Subcutaneous adipose tissue (tissue), 4 donors: Measurements from ENCODE around the gene OR2A14. TPM values are rescaled to one million over a fixed set of nuclear protein-coding genes. Genes with fewer than 3 reads are reported as not detected.

ENCODE experiments used
- CTCF ChIP-seq: fragments of 450-650 bp; IDR thresholded peaks from one replicate; pipeline ENCODE4 v1.5.1; 2016; ENCODE audit warnings: low read depth, mild to moderate bottlenecking, control low read depth, antibody characterized with exemption, moderate library complexity
- total RNA-seq, 4 donors: library from RNA; depleted of rRNA; stranded (reverse); fragments of >200 nt; gene quantifications; one replicate each; pipeline ENCODE4 v1.1.0, GENCODE V29; 2016

The OR2A14 gene
- not detected for total RNA-seq

DNA sequence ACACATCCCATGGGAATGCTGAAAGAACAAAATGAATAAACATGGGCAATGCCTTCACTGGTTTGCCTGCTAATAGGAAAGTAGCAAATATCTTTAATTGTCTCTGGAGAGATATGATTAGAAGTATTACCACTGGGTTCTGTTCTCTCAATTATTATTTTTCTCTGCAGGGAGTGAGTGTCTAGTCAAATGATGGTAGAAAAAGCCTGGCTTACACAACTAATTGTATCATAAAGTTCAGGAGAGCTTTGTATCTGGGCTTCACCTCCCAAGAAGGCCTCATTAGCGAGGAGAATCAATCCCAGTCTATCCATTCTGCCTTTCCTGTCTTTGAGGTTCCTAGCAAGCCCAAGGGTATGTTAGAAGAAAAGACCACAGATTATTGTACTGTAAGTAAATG, at the start of gene OR2A14:
OR2A14 (plus strand) TSS at position 301 of the 400 bp plus-strand sequence. CDS start 5,937 bp downstream, outside the sequence.
- no peak for TF ChIP-seq CTCF

- no peak for TF ChIP-seq CTCF
Observed at GRCh38 chr7:144074374-144074773, 48.6 kb upstream of the OR2A14 start.

- no peak for TF ChIP-seq CTCF
Observed at GRCh38 chr7:144085978-144086377, 37.0 kb upstream of the OR2A14 start, which contains the start of gene OR2A12. TSS of gene OR2A12 (plus strand) at chr7:144086278. CDS start at chr7:144095108, 8,830 bp downstream.

GRCh38 chr7:144086730-144087129, 36.2 kb upstream of the OR2A14 start:
- TF ChIP-seq CTCF, result no peak

- TF ChIP-seq CTCF, result no peak
Observed at GRCh38 chr7:144087230-144087629, 35.7 kb upstream of the OR2A14 start.

GRCh38 chr7:144090667-144091066, 32.3 kb upstream of the OR2A14 start:
- no peak for TF ChIP-seq CTCF

DNA sequence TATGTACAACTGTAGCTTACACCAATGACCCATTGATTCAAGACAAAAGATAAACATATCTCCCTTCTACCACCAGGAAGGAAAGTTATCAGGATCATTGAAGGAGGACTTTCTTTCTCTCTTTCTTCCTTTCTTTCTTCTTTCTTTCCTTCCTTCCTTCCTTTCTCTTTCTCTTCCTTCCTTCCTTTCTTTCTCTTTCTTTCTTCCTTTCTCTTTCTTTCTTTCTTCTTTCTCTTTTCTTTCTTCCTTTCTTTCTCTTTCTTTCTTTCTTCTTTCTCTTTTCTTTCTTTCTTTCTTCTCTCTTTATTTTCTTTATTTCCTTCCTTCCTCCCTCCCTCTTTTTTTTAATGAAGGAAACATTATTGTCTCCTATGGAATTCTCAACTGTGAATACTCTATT, 24.2 kb upstream of the OR2A14 start:
- TF ChIP-seq CTCF, result no peak

DNA sequence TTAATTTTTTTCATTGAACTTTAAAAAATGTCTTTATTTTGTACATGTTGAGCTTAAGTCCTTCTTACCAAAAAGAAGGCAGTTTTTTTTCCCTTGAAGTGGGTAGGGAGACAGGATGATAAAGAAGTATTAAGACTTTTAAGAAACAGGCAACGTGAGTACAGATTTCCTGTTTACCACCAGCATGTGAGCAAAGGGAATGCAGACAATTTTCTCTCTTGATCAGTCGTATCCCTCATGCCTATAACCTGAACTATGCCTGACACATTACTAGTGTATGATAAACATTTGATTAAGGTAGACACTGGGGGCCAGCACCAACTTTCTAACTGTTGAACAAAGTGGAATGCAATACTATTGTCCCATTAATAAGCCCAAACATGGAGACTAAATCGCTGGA, 22.4 kb upstream of the OR2A14 start:
- no peak for TF ChIP-seq CTCF
